ENCODE measurements around the gene TMEM163. TPM values are rescaled to one million over a fixed set of nuclear protein-coding genes. Genes with fewer than 3 reads are reported as not detected.

Gene TMEM163
- polyA plus RNA-seq, 1 donor = 0.72 TPM

DNA sequence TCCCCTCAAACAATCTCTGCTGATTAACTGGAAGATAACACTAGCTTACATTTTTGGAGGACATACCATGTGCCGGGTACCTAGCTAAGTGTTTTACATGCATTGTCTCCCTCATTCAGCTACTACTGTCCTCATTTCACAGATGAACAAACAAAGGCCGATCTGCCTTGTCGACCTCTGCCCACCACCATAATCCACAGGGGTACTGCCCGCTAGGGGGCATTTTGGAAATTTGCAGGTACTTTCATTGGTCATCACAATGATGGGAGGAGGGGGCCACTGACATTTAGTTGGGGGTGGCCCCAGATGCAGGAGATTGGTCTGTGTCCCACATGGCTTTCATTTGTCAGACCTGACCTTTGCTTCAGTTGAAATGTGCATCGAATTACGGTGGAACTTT, 3.9 kb upstream of the TMEM163 start:
- no peak for DNase-seq

GRCh38 chr2:134721596-134721995, 2.8 kb upstream of the TMEM163 start:
- no peak for DNase-seq

- DNase-seq = peak; percentile 11
These were observed 580 bp downstream of the TMEM163 start for GRCh38 chr2:134718023-134718816.

DNA sequence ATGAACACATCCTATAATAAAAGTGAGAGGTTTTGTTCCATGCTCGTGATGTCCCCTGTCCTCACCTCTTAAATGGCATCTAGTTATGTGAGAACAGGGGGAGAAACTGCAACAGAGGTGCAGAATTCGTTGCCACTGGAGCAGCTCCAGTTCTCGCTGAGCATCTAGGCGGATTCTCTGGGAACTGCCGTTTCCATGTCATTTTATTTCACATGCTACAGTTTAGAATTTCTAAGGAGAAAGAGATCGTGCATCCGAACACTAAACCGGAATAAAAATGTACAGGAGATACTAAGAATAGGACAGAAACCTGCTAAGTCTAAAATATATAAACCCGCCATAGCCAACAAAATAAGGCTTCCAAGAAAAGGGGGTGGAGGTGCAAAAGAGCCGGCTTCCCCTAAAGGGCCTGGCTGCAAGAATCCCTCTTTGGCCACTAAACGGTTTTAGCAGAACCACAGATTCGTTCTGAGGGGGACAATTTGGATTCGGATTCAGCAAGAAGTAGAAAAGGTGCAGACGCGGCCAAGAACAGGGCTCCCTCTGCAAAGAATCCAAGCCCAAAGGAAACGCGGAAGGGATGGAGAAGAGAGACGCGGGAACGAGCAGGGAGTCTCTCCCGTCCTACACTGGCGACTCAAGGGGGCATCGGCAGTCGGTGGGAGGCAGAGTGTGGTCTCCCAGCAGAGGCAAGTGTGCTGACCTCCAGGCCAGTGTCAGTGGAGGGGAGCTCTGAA, 1.3 kb downstream of the TMEM163 start:
- DNase-seq = peak; percentile 13

DNA sequence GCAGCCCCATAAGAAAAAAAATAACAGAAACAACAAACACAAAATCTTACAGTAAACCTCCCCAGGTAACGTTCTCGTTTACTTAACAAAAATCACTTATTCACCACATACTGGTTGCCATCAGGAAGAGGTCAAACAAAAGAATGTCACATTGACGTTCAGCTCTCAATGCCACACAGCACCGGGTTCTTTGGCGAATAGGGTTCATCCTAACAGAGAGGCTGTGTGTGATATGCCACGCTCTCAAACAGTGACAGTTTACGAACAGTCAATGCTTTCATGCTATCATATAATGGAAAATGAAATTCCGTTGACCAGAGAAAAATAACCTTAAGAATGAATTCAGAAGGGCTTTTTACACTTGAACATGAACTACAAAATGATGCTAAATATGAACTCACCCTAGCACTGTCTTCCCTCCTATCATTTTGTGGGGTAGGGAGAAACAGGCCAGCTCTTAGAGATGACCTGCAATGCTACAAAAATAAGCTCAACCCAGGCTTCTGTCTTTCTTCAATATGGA, 2.0 kb downstream of the TMEM163 start:
- DNase-seq = no peak

DNA sequence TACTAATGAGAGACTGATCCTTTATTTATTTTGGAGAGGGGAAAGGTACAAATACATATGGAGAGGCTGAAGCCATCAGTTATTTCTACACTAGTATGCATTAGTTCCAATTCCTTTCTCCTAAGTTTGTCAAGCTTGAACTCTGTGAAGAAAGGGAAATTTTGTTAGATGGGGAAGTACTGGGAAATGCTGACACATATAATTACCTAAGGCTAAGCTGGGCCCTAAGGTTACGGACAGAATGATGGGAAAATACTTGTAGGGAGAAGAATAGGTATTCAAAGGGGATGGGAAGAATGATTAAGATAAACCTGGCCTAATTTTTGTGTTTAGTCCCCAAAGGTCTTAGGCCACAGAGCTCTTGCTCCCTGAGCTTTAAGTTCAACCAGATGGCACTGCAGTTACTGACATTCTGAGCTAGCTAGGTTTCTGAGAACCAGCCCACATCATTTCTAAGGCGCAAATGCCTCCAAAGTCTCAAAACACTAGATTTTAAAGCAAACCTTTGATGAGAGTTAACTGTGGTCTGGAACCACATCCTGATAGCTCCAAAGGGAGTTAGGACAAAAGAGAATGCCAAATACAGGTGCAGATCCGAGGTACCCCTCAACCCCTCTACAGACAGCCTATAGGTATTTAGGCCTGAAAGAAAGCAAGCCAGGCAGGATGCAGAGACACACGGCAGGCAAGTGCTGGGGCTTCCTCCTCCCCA, 2.7 kb downstream of the TMEM163 start:
- no peak for DNase-seq

- DNase-seq = no peak
These were observed 4.6 kb downstream of the TMEM163 start for GRCh38 chr2:134714228-134714627.

- no peak for DNase-seq
These were observed 5.2 kb downstream of the TMEM163 start for GRCh38 chr2:134713606-134714005.

DNA sequence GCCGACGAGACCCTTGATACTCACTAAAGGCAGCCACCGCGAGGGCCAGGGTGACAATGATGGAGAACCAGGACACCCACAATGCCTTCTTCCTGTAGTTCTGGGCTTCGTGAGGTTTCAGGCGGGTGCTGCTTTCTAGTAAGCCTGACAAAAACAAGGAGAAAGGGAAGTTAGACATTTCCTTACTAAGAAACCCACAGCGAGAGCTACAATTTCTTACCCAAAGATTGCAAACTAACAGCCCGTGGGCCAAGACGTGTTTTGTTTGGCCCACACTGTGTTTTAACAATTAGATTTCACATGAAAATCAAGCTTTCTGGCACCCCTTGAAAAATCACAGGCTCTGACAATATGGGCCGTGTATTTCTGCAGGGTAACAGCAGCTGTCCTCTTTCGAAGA, 5.6 kb downstream of the TMEM163 start:
- no peak for DNase-seq

DNA sequence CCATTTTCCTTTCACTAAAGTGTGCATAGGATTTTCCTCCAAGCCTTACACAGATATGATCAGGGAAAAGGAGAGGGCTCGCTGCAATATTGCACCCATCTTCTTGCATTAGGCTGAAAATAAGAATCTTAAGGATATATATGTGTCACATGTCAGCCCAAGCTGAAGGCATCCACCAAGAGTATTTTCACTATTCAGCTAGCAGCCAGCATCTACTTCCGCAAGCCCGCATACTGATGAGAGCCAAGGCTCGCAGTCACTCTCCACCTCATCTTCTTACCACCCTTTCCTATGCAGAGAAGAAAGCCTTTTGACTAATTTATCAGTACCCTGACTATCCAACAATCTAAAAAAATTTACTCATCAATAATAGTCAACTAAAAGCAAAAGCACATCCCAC, 6.1 kb downstream of the TMEM163 start:
- DNase-seq = no peak

DNA sequence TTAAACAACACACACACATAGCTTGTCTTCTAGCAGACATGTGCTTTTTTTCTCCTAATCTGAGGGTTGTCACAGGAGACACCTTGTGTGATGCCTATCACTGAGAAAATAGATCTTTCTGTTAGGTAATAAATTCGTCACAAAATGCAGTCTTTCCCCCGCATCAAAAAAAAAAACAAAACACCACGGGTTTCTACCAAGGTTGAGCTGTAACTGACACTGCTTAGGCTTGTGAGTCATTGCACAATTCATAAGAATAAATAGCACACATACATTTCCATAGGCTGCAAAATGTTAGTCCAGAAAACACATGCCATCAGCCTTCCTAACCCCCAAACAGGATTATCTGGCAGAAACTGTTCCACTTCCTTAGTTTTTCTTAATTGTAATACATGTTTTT, 6.5 kb downstream of the TMEM163 start:
- DNase-seq = no peak

- no peak for DNase-seq
These were observed 7.1 kb downstream of the TMEM163 start for GRCh38 chr2:134711692-134712091.

DNA sequence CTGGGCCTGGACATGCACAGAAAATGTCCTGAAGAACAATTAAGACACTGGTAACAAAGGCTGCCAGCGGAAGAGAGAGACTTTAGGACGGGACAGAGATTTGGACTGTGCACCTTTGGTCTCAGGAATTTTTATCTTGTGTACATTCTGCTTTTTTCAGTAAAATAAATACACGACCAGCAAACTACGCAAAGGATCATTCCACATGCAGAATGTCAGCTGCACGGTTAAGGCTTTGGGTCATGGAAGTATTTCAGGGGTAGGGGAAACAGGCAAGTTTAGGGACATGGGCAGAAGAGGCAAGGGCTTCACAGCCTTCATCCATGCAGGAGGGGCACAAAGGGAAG, 11.5 kb downstream of the TMEM163 start:
- no peak for DNase-seq

DNA sequence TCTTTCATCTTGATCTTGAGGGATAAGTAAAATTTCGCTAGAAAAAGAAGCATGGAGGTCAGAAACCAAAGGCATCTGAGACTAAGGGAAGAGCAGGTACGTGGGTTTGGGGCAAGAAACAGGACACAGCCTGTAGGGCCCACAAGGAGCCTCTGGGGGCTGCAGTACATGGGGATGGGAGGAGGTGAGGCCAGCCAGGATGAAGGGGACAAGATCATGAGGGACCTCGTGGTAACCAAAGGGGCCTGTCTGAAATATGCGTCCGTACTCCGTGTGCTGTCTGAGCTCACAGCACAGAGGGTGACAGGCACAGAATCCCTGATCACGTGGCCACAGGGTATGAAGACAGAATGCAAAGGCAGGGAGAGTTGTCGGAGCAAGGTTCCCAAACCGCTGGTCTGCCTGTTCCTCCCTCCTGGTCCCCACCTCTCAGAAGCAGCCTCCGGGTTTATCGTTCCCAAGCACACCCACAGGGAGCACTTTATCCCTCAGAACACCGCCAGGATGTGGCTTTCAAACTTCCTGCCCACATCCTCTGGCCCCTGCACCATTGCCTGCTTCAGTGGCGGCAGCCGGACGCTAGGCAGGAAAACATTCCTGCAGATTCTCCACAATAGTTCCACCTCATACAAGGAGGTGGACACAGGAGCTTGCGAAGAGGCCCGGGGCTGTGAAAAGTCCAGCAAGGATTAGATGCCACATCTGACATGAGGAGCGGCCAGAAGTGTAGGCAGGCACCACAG, 12.0 kb downstream of the TMEM163 start:
- DNase-seq = no peak

GRCh38 chr2:134705861-134706586, 12.8 kb downstream of the TMEM163 start:
- DNase-seq = no peak

- DNase-seq = no peak
These were observed 14.6 kb downstream of the TMEM163 start for GRCh38 chr2:134704173-134704572.

DNA sequence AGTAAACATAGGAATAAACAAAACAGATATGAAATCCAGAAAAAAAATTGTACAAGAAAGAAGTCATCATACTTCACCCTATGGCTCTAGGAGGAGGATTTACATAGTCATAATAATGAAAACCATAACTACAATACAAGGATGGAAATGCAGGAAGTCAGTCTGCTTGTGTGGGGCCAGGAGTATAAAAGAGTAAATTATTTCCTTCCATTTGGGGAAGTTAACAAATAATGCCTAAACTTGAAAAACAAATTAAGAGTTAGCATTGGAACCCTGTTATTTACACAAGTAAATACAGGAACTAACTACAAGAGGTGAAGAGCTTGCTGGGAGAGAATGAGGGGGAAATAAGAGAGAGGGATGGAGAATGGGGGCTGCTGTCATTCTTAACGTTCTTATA, 15.4 kb downstream of the TMEM163 start:
- no peak for DNase-seq

DNA sequence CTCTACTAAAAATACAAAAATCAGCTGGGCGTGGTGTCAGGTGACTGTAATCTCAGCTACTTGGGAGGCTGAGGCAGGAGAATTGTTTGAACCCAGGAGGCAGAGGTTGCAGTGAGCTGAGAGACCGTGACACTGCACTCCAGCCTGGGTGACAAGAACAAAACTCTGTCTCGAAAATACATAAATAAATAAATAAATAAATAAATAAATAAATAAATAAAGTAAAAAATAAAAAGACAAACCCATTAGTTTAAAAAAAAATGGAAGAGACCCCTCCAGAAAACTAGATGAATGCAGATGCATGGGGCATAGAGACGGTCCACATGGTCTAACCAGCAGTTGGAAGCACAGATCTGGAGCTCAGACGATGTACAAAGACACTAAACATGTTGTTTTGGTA, 18.1 kb downstream of the TMEM163 start:
- no peak for DNase-seq

DNA sequence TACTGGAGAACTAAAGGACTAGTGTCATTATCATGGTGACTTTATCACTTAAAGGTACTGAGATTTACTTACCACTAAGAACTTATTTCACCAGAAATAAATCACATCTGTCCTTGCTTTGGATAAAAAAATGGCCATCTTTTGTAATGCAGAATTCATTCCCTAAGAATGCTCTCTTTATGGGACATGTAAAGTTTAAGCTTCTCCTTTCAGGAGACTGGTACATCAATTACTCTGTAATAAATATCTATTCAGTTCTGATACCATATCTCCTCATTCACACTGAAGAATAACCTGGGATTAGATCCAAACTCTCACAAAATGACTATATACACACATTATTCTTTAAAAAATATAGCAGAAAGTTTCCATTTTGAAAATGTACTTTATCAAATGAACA, 24.4 kb downstream of the TMEM163 start:
- no peak for DNase-seq

DNA sequence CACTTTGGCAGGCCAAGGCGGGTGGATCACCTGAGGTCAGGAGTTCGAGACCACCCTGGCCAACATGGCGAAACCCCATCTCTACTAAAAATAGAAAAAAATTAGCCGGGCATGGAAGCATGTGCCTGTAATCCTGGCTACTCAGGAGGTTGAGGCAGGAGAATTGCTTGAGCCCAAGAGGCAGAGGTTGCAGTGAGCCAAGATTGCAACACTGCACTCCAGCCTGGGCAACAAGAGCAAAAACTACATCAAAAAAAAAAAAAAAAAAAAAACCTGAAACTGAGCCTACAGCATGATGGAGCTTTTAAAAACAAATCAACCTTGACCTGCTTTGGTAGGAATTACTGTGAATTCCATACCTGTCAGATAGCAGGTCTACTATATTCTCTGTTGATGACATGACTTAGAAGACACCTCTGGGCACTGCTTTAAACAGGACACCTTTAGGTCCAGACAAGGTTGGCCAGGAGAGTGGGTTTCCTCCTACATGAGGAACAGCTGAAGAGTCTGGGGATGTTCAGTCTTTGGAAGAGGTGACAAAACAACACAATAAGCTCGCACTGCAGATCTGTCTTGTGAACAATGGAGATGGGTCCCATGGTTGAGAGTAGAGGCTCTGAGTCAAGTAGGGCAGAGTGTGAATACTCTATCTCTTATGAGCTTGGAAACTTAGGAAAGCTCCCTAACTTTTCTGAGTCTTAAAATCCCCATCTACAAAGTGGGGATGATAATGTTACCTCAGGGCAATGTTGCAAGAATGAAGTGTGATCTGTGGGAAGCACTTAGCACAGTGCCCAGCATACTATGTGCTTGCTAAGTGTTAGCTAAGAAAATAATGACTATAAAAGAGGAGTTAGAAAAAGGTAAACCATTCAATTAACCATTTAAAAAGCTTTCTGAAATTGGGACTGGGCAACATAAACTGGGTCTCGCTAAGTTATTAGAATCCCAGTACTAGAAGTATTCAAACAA, 25.2 kb downstream of the TMEM163 start:
- no peak for DNase-seq

- no peak for DNase-seq
These were observed 26.3 kb downstream of the TMEM163 start for GRCh38 chr2:134692499-134692898.
